Measurements from ENCODE around the gene COMTD1.

- TF ChIP-seq, protein P1, sequence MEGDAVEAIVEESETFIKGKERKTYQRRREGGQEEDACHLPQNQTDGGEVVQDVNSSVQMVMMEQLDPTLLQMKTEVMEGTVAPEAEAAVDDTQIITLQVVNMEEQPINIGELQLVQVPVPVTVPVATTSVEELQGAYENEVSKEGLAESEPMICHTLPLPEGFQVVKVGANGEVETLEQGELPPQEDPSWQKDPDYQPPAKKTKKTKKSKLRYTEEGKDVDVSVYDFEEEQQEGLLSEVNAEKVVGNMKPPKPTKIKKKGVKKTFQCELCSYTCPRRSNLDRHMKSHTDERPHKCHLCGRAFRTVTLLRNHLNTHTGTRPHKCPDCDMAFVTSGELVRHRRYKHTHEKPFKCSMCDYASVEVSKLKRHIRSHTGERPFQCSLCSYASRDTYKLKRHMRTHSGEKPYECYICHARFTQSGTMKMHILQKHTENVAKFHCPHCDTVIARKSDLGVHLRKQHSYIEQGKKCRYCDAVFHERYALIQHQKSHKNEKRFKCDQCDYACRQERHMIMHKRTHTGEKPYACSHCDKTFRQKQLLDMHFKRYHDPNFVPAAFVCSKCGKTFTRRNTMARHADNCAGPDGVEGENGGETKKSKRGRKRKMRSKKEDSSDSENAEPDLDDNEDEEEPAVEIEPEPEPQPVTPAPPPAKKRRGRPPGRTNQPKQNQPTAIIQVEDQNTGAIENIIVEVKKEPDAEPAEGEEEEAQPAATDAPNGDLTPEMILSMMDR (IDR thresholded peaks at IDR 0.05; ENCODE audit: poor library complexity), result no peak
- TF ChIP-seq EZH2 (IDR thresholded peaks at IDR 0.05; ENCODE audit: borderline replicate concordance), result no peak
Observed at GRCh38 chr10:75208181-75208580, 27.6 kb downstream of the COMTD1 start.
